ENCODE data around the gene MRPL39.

Gene MRPL39

GRCh38 chr21:25640202-25640942 lies 33.1 kb upstream of the MRPL39 start:
- no peak for TF ChIP-seq CTCF (IDR thresholded peaks at IDR 0.05)

- no peak for TF ChIP-seq CTCF (IDR thresholded peaks at IDR 0.05)
These were observed 32.4 kb upstream of the MRPL39 start for GRCh38 chr21:25639551-25640201.

- TF ChIP-seq CTCF (IDR thresholded peaks at IDR 0.05), result no peak
These were observed 31.6 kb upstream of the MRPL39 start, which contains the start of gene JAM2 for GRCh38 chr21:25638660-25639550. JAM2 (plus strand) TSS chr21:25639258; CDS start chr21:25639822, 564 bp downstream.

GRCh38 chr21:25637851-25638659 lies 30.8 kb upstream of the MRPL39 start:
- TF ChIP-seq CTCF (IDR thresholded peaks at IDR 0.05), result no peak

DNA sequence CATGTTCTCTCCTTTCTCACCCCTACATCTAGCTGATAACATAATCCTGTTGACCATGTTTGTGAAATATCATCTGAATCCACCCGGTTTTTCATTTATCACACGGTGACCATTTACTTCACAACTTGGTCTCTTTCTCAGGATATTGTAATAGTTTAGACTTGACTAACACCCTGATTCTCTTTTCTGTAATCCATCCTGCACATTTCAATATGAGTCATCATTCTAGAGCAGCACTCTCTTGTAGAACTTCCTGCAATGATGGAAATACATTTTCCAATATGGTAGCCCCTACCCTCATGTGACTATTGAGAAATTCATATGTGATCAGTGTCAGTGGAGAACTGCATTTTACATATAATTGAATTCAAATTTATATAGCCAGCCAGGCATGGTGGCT lies 29.4 kb upstream of the MRPL39 start:
- no peak for TF ChIP-seq CTCF (IDR thresholded peaks at IDR 0.05)

- TF ChIP-seq CTCF (IDR thresholded peaks at IDR 0.05), result no peak
These were observed 28.0 kb upstream of the MRPL39 start for GRCh38 chr21:25635310-25635709.

GRCh38 chr21:25632296-25632695 lies 25.0 kb upstream of the MRPL39 start:
- no peak for TF ChIP-seq CTCF (IDR thresholded peaks at IDR 0.05)
